GM12878 (cell line): ENCODE measurements around the gene GADD45A. TPM values are rescaled to one million over a fixed set of nuclear protein-coding genes. Genes with fewer than 3 reads are reported as not detected.

Experiments
- ATAC-seq: fragments of 200-7000 bp; cut with Tn5 transposase; 3 replicates; pipeline ENCODE4 v1.9.1; 2020; ENCODE audit warnings: mild to moderate bottlenecking, moderate library complexity
- BruUV-seq: library from RNA; stranded (reverse); fragments of 400-500 nt; replicated peaks from 2 replicates; lab custom pipeline; 2021; lab: Mats Ljungman, UMichigan
- CTCF ChIA-PET: fragments of 300-600 bp; sonication (Branson Sonifier 250); formaldehyde crosslinking; extraction: SDS; loops from one replicate; lab custom pipeline; 2021; ENCODE audit warnings: inconsistent platforms; lab: Yijun Ruan, JAX
- POLR2A ChIA-PET: fragments of 350-600 bp; formaldehyde crosslinking; extraction: SDS; loops from one replicate; lab custom pipeline; 2021; ENCODE audit warnings: inconsistent platforms; lab: Charles Lee
- RAD21 ChIA-PET: fragments of 300-600 bp; sonication (Branson Sonifier 250); formaldehyde crosslinking; loops from one replicate; lab custom pipeline; 2023; ENCODE audit warnings: antibody characterized with exemption; ENCODE audit not compliant: unreplicated experiment; lab: Charles Lee
- SMC1A ChIA-PET: fragments of 300-600 bp; sonication (Branson Sonifier 250); formaldehyde crosslinking; loops from one replicate; lab custom pipeline; 2023; ENCODE audit not compliant: unreplicated experiment, uncharacterized antibody; lab: Charles Lee
- DNase-seq: peaks from one replicate; pipeline ENCODE4 v3.0.0-alpha.2; 2011; ENCODE audit warnings: low read depth, low spot score
- FAIRE-seq: peaks from 3 replicates; lab custom pipeline; 2011; peaks lifted over from hg19 to GRCh38; lab: Jason Lieb, UNC
- H2AFZ ChIP-seq: 2 replicates; pipeline ENCODE4 v1.6.0; 2011; ENCODE audit warnings: low read depth, low read length, control low read depth; ENCODE audit not compliant: control insufficient read depth
- H3K27ac ChIP-seq: 2 replicates; pipeline ENCODE4 v1.5.1; 2011; ENCODE audit warnings: control low read depth; ENCODE audit not compliant: control insufficient read depth, insufficient read depth
- H3K27me3 ChIP-seq, 2 experiments: replicated peaks in 1 of 2; 2 replicates each; pipeline versions ENCODE4 v1.6.0 to v1.6.1; 2011; ENCODE audit warnings: low read length in 1 of 2; ENCODE audit not compliant: control insufficient read depth in 2 of 2, insufficient read depth in 2 of 2
- H3K36me3 ChIP-seq, 2 experiments: 2 replicates each; pipeline ENCODE4 v1.5.1; 2011; ENCODE audit warnings: low read length in 1 of 2; ENCODE audit not compliant: control insufficient read depth in 2 of 2, insufficient read depth in 2 of 2
- H3K4me1 ChIP-seq: 2 replicates; pipeline ENCODE4 v1.6.1; 2011; ENCODE audit warnings: mild to moderate bottlenecking, low read length, moderate library complexity, mixed read lengths; ENCODE audit not compliant: control insufficient read depth, insufficient read depth
- H3K4me2 ChIP-seq: 2 replicates; pipeline ENCODE4 v1.6.0; 2011; ENCODE audit warnings: control low read depth; ENCODE audit not compliant: control insufficient read depth, insufficient read depth
- H3K4me3 ChIP-seq: fragments of 200-600 bp; sonication (generic); 2 replicates; pipeline ENCODE4 v1.5.1; 2016
- H3K79me2 ChIP-seq: 2 replicates; pipeline ENCODE4 v1.6.0; 2011; ENCODE audit warnings: low read length; ENCODE audit not compliant: control insufficient read depth, insufficient read depth
- H3K9ac ChIP-seq: 2 replicates; pipeline ENCODE4 v1.8.0; 2011; ENCODE audit warnings: low read length, control low read depth, mixed read lengths; ENCODE audit not compliant: control insufficient read depth, insufficient read depth
- H3K9me3 ChIP-seq: replicated peaks from 3 replicates; pipeline ENCODE4 v1.5.1; 2011; ENCODE audit warnings: mild to moderate bottlenecking, low read length; ENCODE audit not compliant: control insufficient read depth, insufficient read depth
- H4K20me1 ChIP-seq: 2 replicates; pipeline ENCODE4 v1.6.0; 2011; ENCODE audit not compliant: control insufficient read depth, insufficient read depth
- BRCA1 ChIP-seq: IDR thresholded peaks from 2 replicates; pipeline ENCODE4 v1.6.1; 2011; ENCODE audit warnings: low read depth, low read length, improper control_type of control experiment
- ESRRA ChIP-seq: IDR thresholded peaks from 2 replicates; pipeline ENCODE4 v1.6.1; 2012; ENCODE audit warnings: mild to moderate bottlenecking, low read length, improper control_type of control experiment
- ETV6 ChIP-seq, 2 experiments: fragments of 450-650 bp in 1 of 2; IDR thresholded peaks in 1 of 2; conservative IDR thresholded peaks in 1 of 2; 2 replicates each; pipeline ENCODE4 v1.6.1; 2014; ENCODE audit warnings: antibody characterized with exemption in 1 of 2, borderline replicate concordance in 1 of 2, low read depth in 1 of 2, mild to moderate bottlenecking in 1 of 2, moderate library complexity in 1 of 2
- IKZF1 ChIP-seq: fragments of 450-650 bp; conservative IDR thresholded peaks from 2 replicates; pipeline ENCODE4 v1.6.1; 2017; ENCODE audit warnings: antibody characterized with exemption, mild to moderate bottlenecking
- MXI1 ChIP-seq: fragments of 150-350 bp; IDR thresholded peaks from 2 replicates; pipeline ENCODE4 v1.6.1; 2011; ENCODE audit warnings: low read depth, mild to moderate bottlenecking, inconsistent platforms, low read length, improper control_type of control experiment
- NFIC ChIP-seq: IDR thresholded peaks from 2 replicates; pipeline ENCODE4 v1.6.1; 2012; ENCODE audit warnings: low read depth, mild to moderate bottlenecking, inconsistent platforms, low read length, moderate library complexity
- NFXL1 ChIP-seq: fragments of 450-650 bp; IDR thresholded peaks from 2 replicates; pipeline ENCODE4 v1.6.1; 2017; ENCODE audit warnings: antibody characterized with exemption, mild to moderate bottlenecking, borderline replicate concordance
- NRF1 ChIP-seq: conservative IDR thresholded peaks from 2 replicates; pipeline ENCODE4 v1.6.1; 2011; ENCODE audit warnings: mild to moderate bottlenecking, low read depth, low read length, improper control_type of control experiment
- PAX8 ChIP-seq: fragments of 450-650 bp; IDR thresholded peaks from 2 replicates; pipeline ENCODE4 v1.6.1; 2017; ENCODE audit warnings: mild to moderate bottlenecking, moderate library complexity
- SKIL ChIP-seq: fragments of 450-650 bp; IDR thresholded peaks from 2 replicates; pipeline ENCODE4 v1.6.1; 2017; ENCODE audit warnings: mild to moderate bottlenecking, low read depth, inconsistent platforms; ENCODE audit not compliant: poor library complexity, severe bottlenecking
- TCF3 ChIP-seq: IDR thresholded peaks from 2 replicates; pipeline ENCODE4 v1.6.1; 2012; ENCODE audit warnings: low read depth, mild to moderate bottlenecking, low read length, borderline replicate concordance; ENCODE audit not compliant: insufficient read depth
- ZBTB4 ChIP-seq: fragments of 450-650 bp; formaldehyde crosslinking; IDR thresholded peaks from 2 replicates; pipeline ENCODE4 v1.4.0; 2022; ENCODE audit warnings: mild to moderate bottlenecking, moderate library complexity
- WGBS: methylation state at CpG from one replicate; pipeline ENCODE4 v1.1.6; 2016; ENCODE audit warnings: low lambda C conversion rate; ENCODE audit not compliant: insufficient replicate concordance, insufficient coverage; ENCODE audit errors: missing lambda C conversion rate; 5-methylcytosine and 5-hydroxymethylcytosine counted together
- in situ Hi-C: fragments of 300-500 bp; cut with MboI; formaldehyde crosslinking; loops from 9 replicates; pipeline ENCODE4 v1.14.3; 2018; ENCODE audit warnings: mixed read lengths
- intact Hi-C: fragments of 100-400 bp; cut with micrococcal nuclease; formaldehyde crosslinking; loops from one replicate; pipeline ENCODE4 v1.14.2; 2022; ENCODE audit not compliant: unreplicated experiment
- polyA plus RNA-seq, 11 experiments: library from polyadenylated mRNA; depleted of rRNA in 4 of 11; unstranded in 6 of 11; stranded (reverse) in 5 of 11; fragments of >200 nt; fragmentation: Nextera tagmentation in 4 of 11; fragmentation: Illumina TruSeq in 1 of 11; extraction: Ambion mirVana in 4 of 11; extraction: Trizol in 1 of 11; gene quantifications; 1 replicate in 1 of 11; 2 replicates in 10 of 11; pipeline versions ENCODE4 v1.2.1 to v1.2.3, GENCODE V29; 2011 to 2016; ENCODE audit warnings: inconsistent platforms in 2 of 11, missing spikeins in 2 of 11, low read depth in 1 of 11
- total RNA-seq, 4 experiments: library from RNA; depleted of rRNA in 3 of 4; stranded (reverse); fragments of >200 nt in 3 of 4; fragmentation: Illumina TruSeq in 1 of 4; extraction: Trizol in 1 of 4; gene quantifications; 2 replicates each; pipeline versions ENCODE4 v1.2.1 to v1.2.3, GENCODE V29; 2013 to 2021
- TF ChIP-seq, protein P1 (sequence below): fragments of 450-650 bp; IDR thresholded peaks from 2 replicates; pipeline ENCODE4 v1.6.1; 2017; ENCODE audit warnings: mild to moderate bottlenecking

The GADD45A gene
- total and polyA plus RNA-seq, 10 of the 15 experiments (the other 5 are each of a cell fraction or from before 2014, with no cell fraction given) = 4.7 to 48.9 (median 18.5) TPM

DNA sequence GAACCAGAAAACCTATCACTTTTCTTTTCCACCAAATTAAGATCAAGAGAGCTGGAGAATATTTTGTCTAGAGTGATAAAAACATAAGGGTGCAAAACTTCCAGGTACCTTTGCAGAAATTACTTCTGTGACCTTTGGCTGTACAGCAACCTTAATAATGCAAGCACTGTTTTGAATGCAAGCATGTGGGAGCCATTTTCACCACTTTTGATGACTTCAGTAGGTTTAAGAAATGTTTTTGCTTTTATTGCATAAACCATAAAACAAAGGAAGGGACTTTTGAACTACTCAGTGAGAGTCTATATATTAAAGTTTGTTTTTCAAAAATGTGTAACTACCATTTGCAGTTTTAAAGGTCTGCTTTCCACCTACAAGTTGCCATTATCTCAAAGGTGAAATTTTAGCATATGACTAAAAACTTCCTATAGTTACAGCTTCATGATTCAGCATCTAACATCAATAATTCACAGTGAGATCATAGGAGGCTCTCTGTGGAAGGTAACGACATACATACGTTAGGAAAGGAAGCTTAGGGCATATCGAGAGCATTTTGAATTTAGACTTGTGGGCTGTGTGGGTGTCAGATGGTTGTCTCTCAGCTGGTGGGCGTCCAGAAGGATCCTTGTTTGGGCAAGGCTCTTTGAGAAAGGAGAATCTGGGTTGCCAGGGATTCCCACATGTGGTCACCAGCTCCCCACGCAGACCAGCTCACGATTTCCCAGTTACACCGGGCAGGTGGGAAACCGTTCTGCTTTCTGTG lies 1.1 kb upstream of the GADD45A start:
- FAIRE-seq = no peak
- TF ChIP-seq ZBTB4 (CRISPR knock-in tag) (no peak), MXI1 (no peak), TCF3 (no peak), IKZF1 (peak; percentile 42), NFIC (peak; percentile 51; the same call in 1 of the 2 replicates), BRCA1 (no peak), SKIL (no peak), PAX8 (no peak), NFXL1 (no peak), ETV6 (conservative IDR thresholded peaks at IDR 0.05 in 1 of 2, IDR thresholded peaks at IDR 0.05 in 1 of 2; ENCODE audit: borderline replicate concordance in 1 of 2, low read depth in 1 of 2) (no peak), NRF1 (no peak), ESRRA (no peak)
- TF ChIP-seq, protein P1, sequence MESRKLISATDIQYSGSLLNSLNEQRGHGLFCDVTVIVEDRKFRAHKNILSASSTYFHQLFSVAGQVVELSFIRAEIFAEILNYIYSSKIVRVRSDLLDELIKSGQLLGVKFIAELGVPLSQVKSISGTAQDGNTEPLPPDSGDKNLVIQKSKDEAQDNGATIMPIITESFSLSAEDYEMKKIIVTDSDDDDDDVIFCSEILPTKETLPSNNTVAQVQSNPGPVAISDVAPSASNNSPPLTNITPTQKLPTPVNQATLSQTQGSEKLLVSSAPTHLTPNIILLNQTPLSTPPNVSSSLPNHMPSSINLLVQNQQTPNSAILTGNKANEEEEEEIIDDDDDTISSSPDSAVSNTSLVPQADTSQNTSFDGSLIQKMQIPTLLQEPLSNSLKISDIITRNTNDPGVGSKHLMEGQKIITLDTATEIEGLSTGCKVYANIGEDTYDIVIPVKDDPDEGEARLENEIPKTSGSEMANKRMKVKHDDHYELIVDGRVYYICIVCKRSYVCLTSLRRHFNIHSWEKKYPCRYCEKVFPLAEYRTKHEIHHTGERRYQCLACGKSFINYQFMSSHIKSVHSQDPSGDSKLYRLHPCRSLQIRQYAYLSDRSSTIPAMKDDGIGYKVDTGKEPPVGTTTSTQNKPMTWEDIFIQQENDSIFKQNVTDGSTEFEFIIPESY = no peak

More for the DNA sequence above, 1.1 kb upstream of the GADD45A start:
- Histone ChIP-seq H3K4me3 (0 out of 2 replicates have a peak overlapping the region, but pooled peaks have one; percentile 25), H3K4me2 (peak overlapping the region; percentile 81), H3K79me2 (peaks cover 25% of the 10 kb centered on the region), H3K4me1 (peaks cover 8% of the 10 kb centered on the region), H3K36me3 (no peaks in the 10 kb centered on the region), H3K27ac (no peak overlapping the region), H3K9me3 (no peaks in the 10 kb centered on the region; the same call in 2 of the 3 replicates), H3K27me3 (peaks cover 0 to 2% of the 10 kb centered on the region in 2 experiments; a peak in 2 of 4 replicates), H4K20me1 (no peaks in the 10 kb centered on the region), H3K9ac (no peak overlapping the region; the same call in 1 of the 2 replicates), H2AFZ (peak overlapping the region; percentile 75)
- POLR2A ChIA-PET = interaction anchor here (0.9 to 4.2 kb wide), 21 partner anchors 8 to 254 kb away, joined by 3 to 33 read pairs (median 6); partner anchors contain the start of gene SERBP1
- ATAC-seq (no peak), DNase-seq (no peak)
- no TSS peak for BruUV-seq
- in situ Hi-C loops (loop anchor here (5.0 kb wide), 1 partner anchor 73 kb away; no protein-coding TSS in a partner anchor), intact Hi-C loops (loop anchor here (2.0 to 10.0 kb wide), 2 partner anchors 73 to 349 kb away; no protein-coding TSS in a partner anchor)
- 6% methylated on average over 8 of the region's 8 CpGs for WGBS
- CTCF ChIA-PET = interaction anchor here (1.1 to 8.6 kb wide), 15 partner anchors 8 to 434 kb away, joined by 3 to 107 read pairs (median 4); no protein-coding TSS in a partner anchor
- SMC1A ChIA-PET = interaction anchor here (0.7 to 11.4 kb wide), 30 partner anchors 7 to 353 kb away, joined by 3 to 197 read pairs (median 4); no protein-coding TSS in a partner anchor
- RAD21 ChIA-PET = interaction anchor here (0.7 to 11.0 kb wide), 18 partner anchors 9 to 147 kb away, joined by 3 to 225 read pairs (median 4); no protein-coding TSS in a partner anchor
